DND-41 (cell line): ENCODE results near the gene PGPEP1.

Experiments
- ATAC-seq: fragments of 200-7000 bp; cut with Tn5 transposase; 3 replicates; pipeline ENCODE4 v1.9.1; 2021; ENCODE audit warnings: low read depth; ENCODE audit not compliant: insufficient read depth
- DNase-seq: peaks from one replicate; pipeline ENCODE4 v3.0.0-alpha.2; 2020
- H2AFZ ChIP-seq: 2 replicates; pipeline ENCODE4 v1.6.0; 2012; ENCODE audit warnings: low read depth, low read length
- H3K27ac ChIP-seq: 2 replicates; pipeline ENCODE4 v1.5.1; 2012; ENCODE audit warnings: low read length, inconsistent platforms
- H3K27me3 ChIP-seq: fragments of 200-600 bp; sonication (generic); 2 replicates; pipeline ENCODE4 v1.6.0; 2012; ENCODE audit warnings: low read length, mild to moderate bottlenecking, inconsistent platforms; ENCODE audit not compliant: insufficient read depth, poor library complexity
- H3K36me3 ChIP-seq: 2 replicates; pipeline ENCODE4 v1.5.1; 2012; ENCODE audit warnings: low read length, inconsistent platforms; ENCODE audit not compliant: insufficient read depth
- H3K4me1 ChIP-seq: 2 replicates; pipeline ENCODE4 v1.5.1; 2012; ENCODE audit warnings: mild to moderate bottlenecking, low read length; ENCODE audit not compliant: insufficient read depth
- H3K4me2 ChIP-seq: 2 replicates; pipeline ENCODE4 v1.6.0; 2012; ENCODE audit warnings: mild to moderate bottlenecking, moderate library complexity, low read length, inconsistent platforms; ENCODE audit not compliant: insufficient read depth
- H3K4me3 ChIP-seq, 2 experiments: fragments of 200-600 bp in 1 of 2; shearing (Covaris generic) in 1 of 2; 2 replicates each; pipeline ENCODE4 v1.5.1; 2012 to 2016; ENCODE audit warnings: inconsistent platforms in 2 of 2, low read length in 2 of 2, mild to moderate bottlenecking in 2 of 2, low read depth in 1 of 2, moderate library complexity in 1 of 2
- H3K79me2 ChIP-seq: 2 replicates; pipeline ENCODE4 v1.6.0; 2012; ENCODE audit warnings: low read length, inconsistent platforms; ENCODE audit not compliant: insufficient read depth
- H3K9ac ChIP-seq: 2 replicates; pipeline ENCODE4 v1.6.0; 2012; ENCODE audit warnings: low read depth, mild to moderate bottlenecking, inconsistent platforms, low read length, moderate library complexity
- H3K9me3 ChIP-seq: 2 replicates; pipeline ENCODE4 v1.5.1; 2012; ENCODE audit warnings: low read length, moderate library complexity, mild to moderate bottlenecking, inconsistent platforms; ENCODE audit not compliant: insufficient read depth, severe bottlenecking
- H4K20me1 ChIP-seq: 2 replicates; pipeline ENCODE4 v1.6.0; 2012; ENCODE audit warnings: low read length; ENCODE audit not compliant: insufficient read depth
- CTCF ChIP-seq: IDR thresholded peaks from 2 replicates; pipeline ENCODE4 v1.5.1; 2012; ENCODE audit warnings: borderline replicate concordance, low read length, moderate library complexity, mild to moderate bottlenecking; ENCODE audit not compliant: poor library complexity, severe bottlenecking; ENCODE audit errors: extremely low read depth
- EZH2 ChIP-seq: IDR thresholded peaks from 3 replicates; pipeline ENCODE4 v1.6.1; 2012; ENCODE audit warnings: borderline replicate concordance, low read depth, mild to moderate bottlenecking, moderate library complexity, low read length, inconsistent platforms; ENCODE audit not compliant: severe bottlenecking

PGPEP1 gene

GRCh38 chr19:18309525-18310064 is 30.8 kb upstream of the PGPEP1 start:
- Histone ChIP-seq H3K79me2 (peaks cover 27% of the 10 kb centered on the region), H3K27me3 (no peaks in the 10 kb centered on the region), H4K20me1 (peaks cover 44% of the 10 kb centered on the region), H2AFZ (no peak overlapping the region), H3K27ac (no peak overlapping the region), H3K9ac (no peak overlapping the region), H3K36me3 (peaks cover 89% of the 10 kb centered on the region), H3K4me2 (no peak overlapping the region), H3K4me1 (peaks cover 20% of the 10 kb centered on the region), H3K9me3 (no peaks in the 10 kb centered on the region), H3K4me3 (no peak overlapping the region)
- DNase-seq (no peak), ATAC-seq (no peak)
- no peak for TF ChIP-seq EZH2
- TF ChIP-seq CTCF = no peak

GRCh38 chr19:18310118-18310909 is 30.1 kb upstream of the PGPEP1 start:
- H2AFZ ChIP-seq = no peak overlapping the region
- H3K9ac ChIP-seq = no peak overlapping the region
- H3K9me3 ChIP-seq = no peaks in the 10 kb centered on the region
- peaks cover 32% of the 10 kb centered on the region for H3K79me2 ChIP-seq
- TF ChIP-seq EZH2 (no peak), CTCF (no peak)
- peaks cover 94% of the 10 kb centered on the region for H3K36me3 ChIP-seq
- H3K4me2 ChIP-seq = no peak overlapping the region
- H3K4me1 ChIP-seq = peaks cover 13% of the 10 kb centered on the region
- H4K20me1 ChIP-seq = peaks cover 44% of the 10 kb centered on the region
- no peak overlapping the region for H3K27ac ChIP-seq
- DNase-seq (no peak), ATAC-seq (no peak)
- H3K27me3 ChIP-seq = no peaks in the 10 kb centered on the region
- H3K4me3 ChIP-seq = no peak overlapping the region

DNA sequence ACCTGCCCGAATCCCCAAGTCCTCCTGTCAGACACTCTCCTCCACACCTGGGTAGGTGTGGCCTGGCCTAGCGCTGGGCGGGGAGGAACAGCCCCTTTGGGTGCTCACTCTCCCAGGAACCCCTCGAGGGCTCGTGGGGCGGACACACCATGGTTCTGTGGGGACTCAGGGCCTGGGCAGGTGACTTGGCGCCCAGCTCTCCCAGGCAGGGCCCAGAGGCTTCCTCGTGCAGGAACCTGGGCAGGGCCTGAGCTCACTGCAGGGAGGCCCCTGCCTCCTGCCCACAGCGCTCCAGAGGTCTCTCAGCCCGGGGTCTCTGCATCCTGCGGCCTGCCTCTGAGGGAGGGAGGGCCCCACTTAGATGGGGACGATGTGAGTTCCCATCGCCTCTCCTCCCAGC is 29.4 kb upstream of the PGPEP1 start:
- Histone ChIP-seq H3K9ac (no peak overlapping the region), H4K20me1 (peaks cover 44% of the 10 kb centered on the region), H3K36me3 (peaks cover 98% of the 10 kb centered on the region)

More for the DNA sequence above, 29.4 kb upstream of the PGPEP1 start:
- Histone ChIP-seq H2AFZ (no peak overlapping the region), H3K4me2 (no peak overlapping the region), H3K27ac (no peak overlapping the region), H3K4me3 (no peak overlapping the region), H3K79me2 (peaks cover 39% of the 10 kb centered on the region), H3K27me3 (no peaks in the 10 kb centered on the region), H3K4me1 (peaks cover 6% of the 10 kb centered on the region), H3K9me3 (no peaks in the 10 kb centered on the region)
- DNase-seq (no peak), ATAC-seq (no peak)
- TF ChIP-seq CTCF = no peak
- no peak for TF ChIP-seq EZH2
